ENCODE results near the gene MRPL10. TPM values are rescaled to one million over a fixed set of nuclear protein-coding genes. Genes with fewer than 3 reads are reported as not detected.

The MRPL10 gene
- polyA plus RNA-seq, 2 of the 4 experiments (the other 2 are of a cell fraction) = 62.8 to 97.7 TPM

GRCh38 chr17:47838636-47839035, 7.3 kb upstream of the MRPL10 start:
- TF ChIP-seq RAD21 (conservative IDR thresholded peaks at IDR 0.05 in 1 of 2, IDR thresholded peaks at IDR 0.05 in 1 of 2) (no peak), MAZ (IDR thresholded peaks at IDR 0.05; ENCODE audit: borderline replicate concordance, low read depth, low read length) (no peak), USF2 (IDR thresholded peaks at IDR 0.05) (no peak), RARB (CRISPR knock-in tag; IDR thresholded peaks at IDR 0.05) (no peak), CEBPB (IDR thresholded peaks at IDR 0.05) (no peak), NFE2L2 (conservative IDR thresholded peaks at IDR 0.05; ENCODE audit: low read length) (no peak), FOSL2 (IDR thresholded peaks at IDR 0.05) (no peak), FOSL2 (CRISPR knock-in tag; IDR thresholded peaks at IDR 0.05) (no peak), ZNF302 (CRISPR knock-in tag; IDR thresholded peaks at IDR 0.05) (no peak), EHMT2 (IDR thresholded peaks at IDR 0.05; ENCODE audit: low read depth) (no peak), MYC (IDR thresholded peaks at IDR 0.05; ENCODE audit: borderline replicate concordance, low read length) (no peak), ZSCAN20 (CRISPR knock-in tag; IDR thresholded peaks at IDR 0.05) (no peak)
- H3K4me2 ChIP-seq = no peak overlapping the region
- H3K9me3 ChIP-seq = no peaks in the 10 kb centered on the region
- POLR2A ChIA-PET = no interaction called here
- DNase-seq (ENCODE audit: low read depth in 1 of 2, low spot score in 1 of 2) (no peak), ATAC-seq (no peak), FAIRE-seq (no peak)
- H3K4me1 ChIP-seq = peaks cover 22% of the 10 kb centered on the region
- H3K27ac ChIP-seq = no peak overlapping the region
- 93% methylated on average over 13 of the region's 13 CpGs for WGBS (ENCODE audit: missing lambda C conversion rate)
- no peak overlapping the region for H3K4me3 ChIP-seq
- CTCF ChIA-PET = interaction anchor here (2.1 to 36.3 kb wide), 8 partner anchors 6 to 179 kb away, joined by 10 to 1860 read pairs (median 54); partner anchors contain the start of genes CDK5RAP3, LRRC46, MRPL10 and SP2

- ATAC-seq (no peak), FAIRE-seq (no peak), DNase-seq (ENCODE audit: low read depth in 1 of 2, low spot score in 1 of 2) (no peak)
- TF ChIP-seq RFX5 (IDR thresholded peaks at IDR 0.05) (no peak), NR3C1 (IDR thresholded peaks at IDR 0.05) (no peak), ATOH8 (CRISPR knock-in tag; IDR thresholded peaks at IDR 0.05; ENCODE audit: low read depth) (no peak), ZFP36 (IDR thresholded peaks at IDR 0.05; ENCODE audit: borderline replicate concordance, partially characterized antibody) (no peak), BHLHE40 (IDR thresholded peaks at IDR 0.05; ENCODE audit: low read depth, low read length) (no peak), PHF8 (IDR thresholded peaks at IDR 0.05; ENCODE audit: borderline replicate concordance, low read depth) (no peak)
- Histone ChIP-seq H3K4me3 (no peak overlapping the region), H3K9me3 (no peaks in the 10 kb centered on the region), H3K4me1 (peaks cover 14% of the 10 kb centered on the region), H3K27ac (no peak overlapping the region), H3K4me2 (no peak overlapping the region)
- ChIA-PET CTCF (interaction anchor here (0.6 to 36.3 kb wide), 15 partner anchors 7 to 337 kb away, joined by 3 to 1860 read pairs (median 5); partner anchors contain the start of genes CDK5RAP3, OSBPL7, SP2 and SP6), POLR2A (interaction anchor here (2.0 kb wide), 1 partner anchor 58 kb away, joined by 11 read pairs; the partner anchor contains the start of gene SP2)
- WGBS (ENCODE audit: missing lambda C conversion rate) = 88% methylated on average over 13 of the region's 13 CpGs
Observed at GRCh38 chr17:47837401-47838039, 6.2 kb upstream of the MRPL10 start.

GRCh38 chr17:47836601-47837000, 5.3 kb upstream of the MRPL10 start:
- WGBS (ENCODE audit: missing lambda C conversion rate) = 88% methylated on average over 3 of the region's 6 CpGs
- DNase-seq (ENCODE audit: low read depth in 1 of 2, low spot score in 1 of 2) (no peak), FAIRE-seq (no peak), ATAC-seq (no peak)
- POLR2A ChIA-PET = interaction anchor here (2.0 kb wide), 1 partner anchor 59 kb away, joined by 11 read pairs; the partner anchor contains the start of gene SP2
- Histone ChIP-seq H3K4me3 (no peak overlapping the region), H3K9me3 (no peaks in the 10 kb centered on the region), H3K27ac (no peak overlapping the region), H3K4me2 (no peak overlapping the region), H3K4me1 (peaks cover 15% of the 10 kb centered on the region)
- CTCF ChIA-PET = interaction anchor here (0.5 to 36.3 kb wide), 15 partner anchors 8 to 336 kb away, joined by 3 to 1860 read pairs (median 4); partner anchors contain the start of genes CDK5RAP3, OSBPL7 and SP2
- TF ChIP-seq HOXA7 (CRISPR knock-in tag; IDR thresholded peaks at IDR 0.05) (no peak), FOSL2 (IDR thresholded peaks at IDR 0.05) (no peak), FOSL2 (CRISPR knock-in tag; IDR thresholded peaks at IDR 0.05) (no peak), NPAS2 (CRISPR knock-in tag; IDR thresholded peaks at IDR 0.05; ENCODE audit: borderline replicate concordance) (no peak), CHD4 (IDR thresholded peaks at IDR 0.05; ENCODE audit: borderline replicate concordance) (no peak), TP53 (CRISPR knock-in tag; IDR thresholded peaks at IDR 0.05) (no peak), HES2 (IDR thresholded peaks at IDR 0.05) (no peak), USF2 (IDR thresholded peaks at IDR 0.05) (no peak), NR3C1 (IDR thresholded peaks at IDR 0.05) (no peak), ZSCAN20 (CRISPR knock-in tag; IDR thresholded peaks at IDR 0.05) (no peak), JUNB (IDR thresholded peaks at IDR 0.05) (no peak), HOXB5 (CRISPR knock-in tag; IDR thresholded peaks at IDR 0.05) (no peak), ESRRA (IDR thresholded peaks at IDR 0.05; ENCODE audit: borderline replicate concordance, low read length) (no peak), HEYL (CRISPR knock-in tag; IDR thresholded peaks at IDR 0.05) (no peak), BHLHE40 (IDR thresholded peaks at IDR 0.05; ENCODE audit: low read depth, low read length) (no peak), RNF2 (IDR thresholded peaks at IDR 0.05; ENCODE audit: borderline replicate concordance, low read depth) (no peak), CBX2 (IDR thresholded peaks at IDR 0.05; ENCODE audit: borderline replicate concordance, low read depth) (no peak)
